Ovary (tissue), 9 donors: ENCODE results near the gene POU4F1. TPM values are rescaled to one million over a fixed set of nuclear protein-coding genes. Genes with fewer than 3 reads are reported as not detected.

ENCODE experiments used
- DNase-seq, 5 donors: peaks; one replicate each; pipeline ENCODE4 v3.0.0-alpha.2; 2019 to 2020
- H3K27ac ChIP-seq, 2 donors: fragments of 200-600 bp; one replicate each; pipeline versions ENCODE4 v1.5.1 to v1.8.0; 2019 to 2022
- H3K27me3 ChIP-seq: fragments of 200-600 bp; one replicate; pipeline ENCODE4 v1.8.0; 2022
- H3K36me3 ChIP-seq: fragments of 200-600 bp; sonication (generic); one replicate; pipeline ENCODE4 v1.5.1; 2019
- H3K4me1 ChIP-seq: one replicate; pipeline ENCODE4 v1.8.1; 2013; ENCODE audit warnings: mild to moderate bottlenecking, moderate library complexity; ENCODE audit not compliant: insufficient read depth
- H3K4me3 ChIP-seq: fragments of 200-600 bp; sonication (generic); one replicate; pipeline ENCODE4 v1.5.1; 2017
- H3K9me3 ChIP-seq, 2 donors: fragments of 200-600 bp in 1 of 2; sonication (generic) in 1 of 2; one replicate each; pipeline versions ENCODE4 v1.5.1 to v1.8.1; 2013 to 2019; ENCODE audit warnings: mild to moderate bottlenecking in 1 of 2, moderate library complexity in 1 of 2
- EP300 ChIP-seq: sonication (generic); formaldehyde crosslinking; IDR thresholded peaks from one replicate; pipeline ENCODE4 v1.6.1; 2017; ENCODE audit warnings: antibody characterized with exemption
- POLR2A ChIP-seq: fragments of 450-650 bp; IDR thresholded peaks from one replicate; pipeline ENCODE4 v1.6.1; 2017; ENCODE audit warnings: antibody characterized with exemption, mild to moderate bottlenecking, moderate library complexity
- WGBS, 3 donors: extraction: QIAGEN DNeasy Blood & Tissue Kit in 1 of 3; methylation state at CpG; one replicate each; pipeline versions ENCODE4 v1.1.5 to v1.1.7; 2013 to 2017; 5-methylcytosine and 5-hydroxymethylcytosine counted together
- intact Hi-C, 4 donors: fragments of 100-400 bp; cut with DNase I; formaldehyde crosslinking; loops; one replicate each; pipeline versions ENCODE4 v1.11.0 to v1.15.1; 2022 to 2023
- polyA plus RNA-seq, 2 donors: library from polyadenylated mRNA; stranded (reverse); fragments of 200-250 nt in 1 of 2; fragments of 350-450 nt in 1 of 2; fragmentation: Illumina TruSeq in 1 of 2; extraction: RNeasy Lipid Tissue Mini Kit (QIAGEN cat#74804) in 1 of 2; gene quantifications; one replicate each; pipeline ENCODE4 v1.2.3, GENCODE V29; 2013 to 2014
- total RNA-seq, 7 donors: library from RNA; depleted of rRNA in 2 of 7; stranded (reverse); fragments of >200 nt in 2 of 7; fragmentation: NEBNext Ultra II Directional in 3 of 7; extraction: Animal tissue kit (Norgen Biotek cat#: 25700) in 3 of 7; gene quantifications; one replicate each; pipeline versions ENCODE4 v1.1.0 to v1.2.4, GENCODE V29; 2016 to 2023
- TF ChIP-seq, protein P1 (sequence below), 3 donors: fragments of 450-650 bp in 2 of 3; fragments of 200-600 bp in 1 of 3; IDR thresholded peaks; one replicate each; pipeline versions ENCODE4 v1.5.1 to v1.8.0; 2016 to 2022; ENCODE audit warnings: antibody characterized with exemption in 3 of 3, mild to moderate bottlenecking in 1 of 3
- donor health status: DM: no; HTN: no; CAD: no; lungs with moderate emphysema.
- donor health status: DM: no; HTN: no; CAD: no.
- donor health status: Bipolar disorder and iron deficiency.
- donor health status: DM: yes; HTN: yes; CAD: no.
- donor health status: DM: no; HTN: no; CAD: no.
- donor health status: DM: yes; HTN: yes; CAD: no.

The POU4F1 gene
- total and polyA plus RNA-seq, 9 donors = 0.02 TPM; not detected in 8

DNA sequence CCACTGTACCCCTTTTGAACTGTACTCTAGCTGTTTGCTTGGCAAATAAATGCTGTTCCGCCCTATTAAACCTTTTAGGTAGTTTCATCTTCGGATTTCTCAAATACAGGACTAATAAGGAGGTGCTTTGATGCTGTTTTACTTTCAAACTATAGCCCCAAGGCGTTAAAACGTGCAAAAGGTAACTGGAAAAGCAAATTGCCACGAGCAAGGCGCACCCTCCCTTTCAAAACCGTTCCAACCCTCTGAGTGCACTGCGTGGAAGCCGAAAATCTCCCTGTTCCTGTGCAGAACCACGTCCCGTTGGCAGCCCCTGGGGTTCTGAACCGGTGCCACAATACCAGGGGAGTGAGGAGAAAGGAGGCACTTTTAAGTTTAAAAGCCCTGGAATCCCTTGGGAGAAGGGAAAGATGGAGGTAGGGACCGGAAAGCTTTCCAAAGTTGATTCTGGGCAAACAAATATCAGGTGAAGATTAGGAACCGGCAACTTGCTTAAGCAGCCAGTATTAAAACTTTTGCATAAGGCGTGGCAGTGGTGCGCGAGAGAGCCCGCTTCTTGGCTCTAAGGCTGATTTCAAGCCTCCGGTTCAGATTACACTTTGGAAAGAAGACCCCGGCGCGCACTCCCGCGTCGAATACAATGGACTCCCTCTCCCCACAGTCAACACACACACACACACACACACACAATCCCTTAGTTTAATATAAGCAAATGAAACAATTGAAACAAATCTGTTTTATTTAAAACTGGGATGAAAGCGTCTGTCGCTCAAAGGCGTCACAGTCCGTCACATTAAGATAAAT is 9.5 kb downstream of the POU4F1 start:
- Histone ChIP-seq H3K36me3 (no peaks in the 10 kb centered on the region), H3K9me3 (peaks cover 0 to 10% of the 10 kb centered on the region in 2 donors), H3K4me3 (no peak overlapping the region), H3K27ac (no peak overlapping the region), H3K4me1 (peaks cover 2% of the 10 kb centered on the region), H3K27me3 (no peaks in the 10 kb centered on the region)
- intact Hi-C loops = no loop called here
- 7 to 10% (median 10%) methylated on average over 29 of the region's 29 CpGs for WGBS, 3 donors
- DNase-seq = no peak
- TF ChIP-seq, protein P1, sequence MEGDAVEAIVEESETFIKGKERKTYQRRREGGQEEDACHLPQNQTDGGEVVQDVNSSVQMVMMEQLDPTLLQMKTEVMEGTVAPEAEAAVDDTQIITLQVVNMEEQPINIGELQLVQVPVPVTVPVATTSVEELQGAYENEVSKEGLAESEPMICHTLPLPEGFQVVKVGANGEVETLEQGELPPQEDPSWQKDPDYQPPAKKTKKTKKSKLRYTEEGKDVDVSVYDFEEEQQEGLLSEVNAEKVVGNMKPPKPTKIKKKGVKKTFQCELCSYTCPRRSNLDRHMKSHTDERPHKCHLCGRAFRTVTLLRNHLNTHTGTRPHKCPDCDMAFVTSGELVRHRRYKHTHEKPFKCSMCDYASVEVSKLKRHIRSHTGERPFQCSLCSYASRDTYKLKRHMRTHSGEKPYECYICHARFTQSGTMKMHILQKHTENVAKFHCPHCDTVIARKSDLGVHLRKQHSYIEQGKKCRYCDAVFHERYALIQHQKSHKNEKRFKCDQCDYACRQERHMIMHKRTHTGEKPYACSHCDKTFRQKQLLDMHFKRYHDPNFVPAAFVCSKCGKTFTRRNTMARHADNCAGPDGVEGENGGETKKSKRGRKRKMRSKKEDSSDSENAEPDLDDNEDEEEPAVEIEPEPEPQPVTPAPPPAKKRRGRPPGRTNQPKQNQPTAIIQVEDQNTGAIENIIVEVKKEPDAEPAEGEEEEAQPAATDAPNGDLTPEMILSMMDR (IDR thresholded peaks at IDR 0.05) = no peak

DNA sequence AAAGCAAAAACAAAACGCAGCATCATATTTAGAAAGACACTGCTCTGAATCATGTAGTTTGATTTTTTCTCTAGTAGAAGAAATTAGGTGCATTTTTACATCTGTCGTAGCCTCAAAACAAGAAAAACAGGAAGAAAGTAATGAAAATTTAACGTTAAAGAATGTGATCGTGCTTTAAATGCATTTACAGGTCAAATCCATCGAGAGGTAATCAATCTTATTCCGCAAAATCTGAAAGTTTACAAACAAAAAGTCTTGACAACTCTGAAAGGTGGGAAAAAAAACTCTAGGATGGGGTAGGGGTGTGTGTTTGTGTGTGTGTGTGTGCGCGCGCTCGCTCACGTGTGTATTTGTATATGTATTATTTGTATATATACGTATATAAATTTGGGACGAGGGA is 10.2 kb downstream of the POU4F1 start:
- no peak overlapping the region for H3K4me3 ChIP-seq
- no peak overlapping the region for H3K27ac ChIP-seq
- no peaks in the 10 kb centered on the region for H3K36me3 ChIP-seq
- WGBS, 3 donors = 16 to 17% (median 16%) methylated on average over 13 of the region's 13 CpGs
- intact Hi-C loops = no loop called here
- H3K9me3 ChIP-seq = peaks cover 0 to 10% of the 10 kb centered on the region in 2 donors
- DNase-seq = no peak
- H3K27me3 ChIP-seq = no peaks in the 10 kb centered on the region
- H3K4me1 ChIP-seq = peaks cover 2% of the 10 kb centered on the region
- TF ChIP-seq POLR2A (no peak), EP300 (no peak)
- TF ChIP-seq, protein P1 (IDR thresholded peaks at IDR 0.05) = no peak

DNA sequence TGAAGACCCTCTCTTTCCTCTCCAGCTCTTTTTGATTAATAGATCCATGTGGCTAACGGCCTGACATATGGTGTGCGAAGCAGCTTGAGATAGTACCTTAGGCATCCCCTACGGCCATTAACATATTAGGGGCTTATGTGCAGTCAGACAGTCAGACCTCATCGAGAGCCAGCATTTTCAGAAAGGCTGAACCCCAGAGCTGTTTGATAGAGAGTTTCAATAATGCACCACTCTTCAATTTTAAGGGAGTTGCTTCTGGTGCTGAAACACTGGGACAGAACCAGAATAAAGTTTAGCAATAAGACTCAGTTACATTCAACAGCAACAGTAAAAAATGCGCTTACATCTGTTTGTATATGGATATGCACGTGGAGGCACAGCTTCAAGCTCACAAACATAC is 10.8 kb downstream of the POU4F1 start:
- no peaks in the 10 kb centered on the region for H3K36me3 ChIP-seq
- no peaks in the 10 kb centered on the region for H3K27me3 ChIP-seq
- DNase-seq = no peak
- intact Hi-C loops = no loop called here
- peaks cover 2% of the 10 kb centered on the region for H3K4me1 ChIP-seq
- H3K4me3 ChIP-seq = no peak overlapping the region
- no peak overlapping the region for H3K27ac ChIP-seq
- H3K9me3 ChIP-seq = peaks cover 0 to 10% of the 10 kb centered on the region in 2 donors
- no peak for TF ChIP-seq EP300
- TF ChIP-seq POLR2A = no peak
- TF ChIP-seq, protein P1 (IDR thresholded peaks at IDR 0.05) = no peak
- WGBS, 3 donors = 7 to 12% (median 11%) methylated on average over 6 of the region's 6 CpGs

DNA sequence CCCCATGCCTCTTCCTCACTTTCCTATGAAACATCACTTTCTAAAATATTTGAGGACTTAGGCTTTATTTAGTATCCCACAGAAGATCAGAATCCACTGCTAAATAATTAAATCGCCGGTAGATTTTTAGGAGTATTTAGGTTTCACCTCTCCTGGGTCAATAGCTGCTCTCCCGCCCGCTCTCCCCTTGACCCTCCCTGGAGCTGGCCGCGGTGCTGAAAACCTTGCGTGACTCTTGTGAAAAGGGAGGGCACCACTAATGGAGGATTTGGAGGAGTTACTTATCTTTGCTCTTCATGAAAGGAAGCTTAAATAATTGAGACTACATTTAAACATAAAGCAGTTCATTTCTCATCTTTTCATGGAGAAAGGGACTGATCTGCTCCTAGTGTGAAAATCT is 14.1 kb downstream of the POU4F1 start:
- intact Hi-C loops = no loop called here
- H3K4me1 ChIP-seq = no peaks in the 10 kb centered on the region
- WGBS, 3 donors = 1 to 2% (median 2%) methylated on average over 7 of the region's 7 CpGs
- no peak for DNase-seq
- H3K4me3 ChIP-seq = no peak overlapping the region
- H3K27ac ChIP-seq = no peak overlapping the region
- H3K36me3 ChIP-seq = no peaks in the 10 kb centered on the region
- no peak for TF ChIP-seq EP300
- TF ChIP-seq, protein P1 (IDR thresholded peaks at IDR 0.05) = no peak
- no peak for TF ChIP-seq POLR2A
- no peaks in the 10 kb centered on the region for H3K27me3 ChIP-seq
- H3K9me3 ChIP-seq = no peaks in the 10 kb centered on the region
